T-helper 1 cell treated with Interleukin-12 subunit alpha and Interleukin-12 subunit beta and Interleukin-4 antibody, amounts not matched to agents 30 ng/mL and 1 ng/mL, for 36 hours (primary cell): ENCODE data around the gene ZNF836. TPM values are rescaled to one million over a fixed set of nuclear protein-coding genes. Genes with fewer than 3 reads are reported as not detected.

Experiments
- total RNA-seq: library from RNA; stranded (reverse); gene quantifications from 2 replicates; pipeline ENCODE4 v1.2.3, GENCODE V29; 2022

Gene ZNF836
- total RNA-seq, 1 donor from 2014 or later: 15.4 TPM

Other genes with a start within 250 kb of the ZNF836 start
- 5.2 and 5.5 TPM in 2 replicates for gene ZNF613, start 244.1 kb downstream of the ZNF836 start, total RNA-seq
- 13.5 and 14.0 TPM in 2 replicates for gene ZNF350, start 184.8 kb downstream of the ZNF836 start, total RNA-seq
- 9.4 and 10.2 TPM in 2 replicates for gene ZNF615, start 163.4 kb downstream of the ZNF836 start, total RNA-seq
- 8.4 and 9.9 TPM in 2 replicates for gene ZNF614, start 143.2 kb downstream of the ZNF836 start, total RNA-seq
- 12.9 and 16.8 TPM in 2 replicates for gene ZNF432, start 122.8 kb downstream of the ZNF836 start, total RNA-seq
- gene ZNF841, start 75.9 kb downstream of the ZNF836 start, total RNA-seq: 23.1 and 27.0 TPM in 2 replicates
- gene ZNF616, start 31.7 kb downstream of the ZNF836 start, total RNA-seq: 4.8 and 5.1 TPM in 2 replicates
- 203 and 217 TPM in 2 replicates for gene PPP2R1A, start 18.4 kb upstream of the ZNF836 start, total RNA-seq
- gene ZNF766, start 98.0 kb upstream of the ZNF836 start, total RNA-seq: 15.9 and 18.4 TPM in 2 replicates
- gene ZNF480, start 125.5 kb upstream of the ZNF836 start, total RNA-seq: 12.0 and 16.2 TPM in 2 replicates
- gene ZNF610, start 164.6 kb upstream of the ZNF836 start, total RNA-seq: 0.39 and 0.73 TPM in 2 replicates
- gene ZNF880, start 198.3 kb upstream of the ZNF836 start, total RNA-seq: 7.6 and 9.0 TPM in 2 replicates
- 12.4 and 14.1 TPM in 2 replicates for gene ZNF528, start 226.2 kb upstream of the ZNF836 start, total RNA-seq